Epithelial cell of esophagus (primary cell): ENCODE data around the gene TRUB2.
"Not testable (repeated sequence)": the region's sequence is repeated elsewhere in the genome, so short reads cannot be mapped to it uniquely, and the experiment has no call there.

ENCODE experiments used
- DNase-seq: peaks from one replicate; pipeline ENCODE4 v3.0.0; 2010; ENCODE audit warnings: low read depth
- H3K4me3 ChIP-seq: 2 replicates; pipeline ENCODE4 v1.5.1; 2011; ENCODE audit warnings: mild to moderate bottlenecking, low read length, control low read depth
- TF ChIP-seq, protein P1 (sequence below): IDR thresholded peaks from 2 replicates; pipeline ENCODE4 v1.5.1; 2011; ENCODE audit warnings: low read depth, mild to moderate bottlenecking, low read length, control low read depth, inconsistent platforms; ENCODE audit not compliant: insufficient read depth; ENCODE audit errors: missing control alignments

TRUB2 gene

DNA sequence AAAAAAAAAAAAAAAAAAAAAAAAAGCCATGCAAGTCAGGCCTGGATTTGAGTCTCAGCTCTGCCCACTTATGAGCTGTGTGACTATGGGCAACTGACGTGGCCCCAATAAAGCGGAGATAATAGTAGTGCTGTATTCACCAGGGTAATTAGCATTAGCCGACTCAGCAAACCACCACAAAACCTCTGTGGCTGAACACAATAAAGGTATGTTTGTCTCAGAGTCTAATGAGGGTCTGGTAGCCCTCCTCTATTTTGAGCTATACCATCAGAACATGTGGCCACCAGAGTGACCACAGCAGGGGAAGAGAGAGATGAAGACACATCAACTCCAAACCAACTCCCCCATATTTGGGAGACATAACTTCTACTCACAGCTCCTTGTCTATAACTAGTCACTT lies 30.2 kb downstream of the TRUB2 start:
- no peak overlapping the region for H3K4me3 ChIP-seq
- no peak for DNase-seq
- TF ChIP-seq, protein P1, sequence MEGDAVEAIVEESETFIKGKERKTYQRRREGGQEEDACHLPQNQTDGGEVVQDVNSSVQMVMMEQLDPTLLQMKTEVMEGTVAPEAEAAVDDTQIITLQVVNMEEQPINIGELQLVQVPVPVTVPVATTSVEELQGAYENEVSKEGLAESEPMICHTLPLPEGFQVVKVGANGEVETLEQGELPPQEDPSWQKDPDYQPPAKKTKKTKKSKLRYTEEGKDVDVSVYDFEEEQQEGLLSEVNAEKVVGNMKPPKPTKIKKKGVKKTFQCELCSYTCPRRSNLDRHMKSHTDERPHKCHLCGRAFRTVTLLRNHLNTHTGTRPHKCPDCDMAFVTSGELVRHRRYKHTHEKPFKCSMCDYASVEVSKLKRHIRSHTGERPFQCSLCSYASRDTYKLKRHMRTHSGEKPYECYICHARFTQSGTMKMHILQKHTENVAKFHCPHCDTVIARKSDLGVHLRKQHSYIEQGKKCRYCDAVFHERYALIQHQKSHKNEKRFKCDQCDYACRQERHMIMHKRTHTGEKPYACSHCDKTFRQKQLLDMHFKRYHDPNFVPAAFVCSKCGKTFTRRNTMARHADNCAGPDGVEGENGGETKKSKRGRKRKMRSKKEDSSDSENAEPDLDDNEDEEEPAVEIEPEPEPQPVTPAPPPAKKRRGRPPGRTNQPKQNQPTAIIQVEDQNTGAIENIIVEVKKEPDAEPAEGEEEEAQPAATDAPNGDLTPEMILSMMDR: no peak

DNA sequence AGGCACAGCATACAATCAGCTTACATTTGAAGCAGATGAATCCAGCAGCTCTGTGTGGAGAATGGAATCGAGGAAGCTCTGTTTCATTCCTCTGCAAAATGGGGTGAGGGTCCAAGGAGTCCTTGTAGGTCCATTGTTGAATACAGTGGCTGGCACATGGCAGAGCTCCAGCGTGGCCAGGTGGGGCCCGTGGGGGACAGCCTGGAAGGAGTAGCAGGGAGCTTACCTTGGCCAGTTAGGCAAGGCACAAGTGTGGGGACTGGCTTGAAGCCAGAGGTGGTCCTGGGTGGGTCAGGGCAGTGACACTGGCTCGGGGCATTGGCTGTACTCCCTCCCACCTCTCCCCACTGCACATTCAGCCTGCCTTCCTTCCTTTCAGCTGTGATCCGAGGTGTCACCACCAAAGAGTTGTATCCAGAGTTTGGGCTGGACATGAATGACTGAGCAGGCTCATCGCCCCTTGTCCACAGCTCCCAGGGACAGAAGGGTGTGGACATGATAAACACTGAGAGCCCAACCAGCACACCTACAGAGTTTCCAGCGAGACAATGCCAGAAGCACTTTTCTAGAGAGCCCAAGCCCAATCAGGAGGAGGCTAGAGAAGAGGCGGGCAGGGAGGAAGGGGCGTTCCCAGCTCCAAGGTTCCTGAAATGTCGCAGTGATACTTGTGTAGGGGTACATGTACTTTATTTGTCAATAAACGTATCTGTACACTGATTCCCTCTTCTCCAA lies 33.8 kb downstream of the TRUB2 start:
- TF ChIP-seq, protein P1: no peak
- DNase-seq: no peak
- no peak overlapping the region for H3K4me3 ChIP-seq

DNA sequence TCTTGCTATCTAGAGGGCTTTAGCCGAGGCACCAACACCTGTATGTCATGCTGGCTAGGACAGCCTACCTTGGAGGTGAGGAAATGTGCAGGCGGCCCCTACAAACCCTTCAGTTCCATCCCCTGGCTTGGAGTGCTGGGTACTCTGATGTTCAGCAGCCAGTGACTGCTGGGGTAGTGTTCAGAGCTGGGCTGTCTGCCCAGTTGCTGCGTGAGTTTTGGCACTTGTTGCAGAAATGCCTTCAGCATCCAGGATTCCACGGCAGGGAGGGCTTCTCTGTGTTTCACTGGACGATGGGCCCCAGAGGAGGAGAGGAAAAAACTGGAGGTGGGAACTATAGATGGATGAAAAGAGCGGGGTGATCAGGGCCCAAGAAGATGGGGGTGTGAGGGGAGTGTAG lies 35.8 kb downstream of the TRUB2 start:
- no peak for DNase-seq
- no peak overlapping the region for H3K4me3 ChIP-seq
- TF ChIP-seq, protein P1: no peak

DNA sequence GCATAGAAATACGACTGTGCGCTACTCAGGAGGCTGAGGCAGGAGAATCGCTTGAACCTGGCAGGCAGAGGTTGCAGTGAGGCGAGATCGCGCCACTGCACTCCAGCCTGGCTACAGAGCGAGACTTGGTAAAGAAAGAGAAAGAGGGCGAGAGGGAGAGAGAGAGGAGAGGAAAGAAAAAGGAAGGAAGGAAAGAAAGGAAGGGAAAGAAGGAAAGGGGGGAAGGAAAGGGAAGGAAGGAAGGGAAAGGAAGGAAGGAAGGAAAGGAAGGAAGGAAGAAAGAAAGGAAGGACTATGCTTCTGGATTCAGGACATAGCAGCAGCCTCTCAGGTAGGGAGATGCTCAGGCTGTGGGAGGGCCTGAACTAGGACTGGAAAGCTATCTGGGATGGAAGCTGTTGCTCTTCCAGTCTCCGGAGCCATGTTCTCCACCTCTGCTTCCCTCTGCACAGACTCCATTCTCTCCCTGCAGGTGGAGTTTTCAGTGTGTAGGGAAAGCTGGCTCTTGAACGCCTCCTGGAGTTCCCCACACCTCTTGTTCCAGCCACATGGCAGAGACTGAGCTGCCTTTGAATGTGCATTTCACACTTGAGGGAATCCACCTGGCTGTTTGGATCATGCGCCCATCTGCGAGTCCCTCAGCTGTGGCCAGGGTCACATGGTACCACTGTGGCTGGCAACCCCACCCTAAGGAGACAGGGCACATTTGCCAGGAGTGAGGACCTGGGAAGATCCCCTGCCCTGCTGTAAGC lies 37.0 kb downstream of the TRUB2 start:
- DNase-seq: no peak
- TF ChIP-seq, protein P1: no peak
- no peak overlapping the region for H3K4me3 ChIP-seq

DNA sequence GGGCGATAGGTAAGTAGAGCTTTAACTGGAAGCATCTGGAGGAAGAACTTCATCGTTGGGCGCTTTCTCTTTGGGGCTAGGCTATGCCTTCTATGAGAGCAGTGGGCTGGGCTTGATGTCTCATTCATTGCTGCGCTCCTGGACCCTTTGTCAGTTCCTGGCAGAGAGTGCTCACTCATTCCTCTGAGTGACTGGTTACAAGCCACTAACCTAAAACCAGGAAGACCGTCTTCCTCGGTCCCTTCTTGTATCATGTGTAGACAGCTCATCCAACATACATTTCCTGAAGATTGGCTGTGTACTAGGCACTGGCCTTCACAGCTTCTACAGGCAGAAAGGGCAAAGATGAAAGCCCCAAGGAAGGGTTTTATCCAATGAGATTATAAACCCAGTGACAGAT lies 39.7 kb downstream of the TRUB2 start:
- no peak overlapping the region for H3K4me3 ChIP-seq
- TF ChIP-seq, protein P1: no peak
- peak; percentile 54 for DNase-seq

DNA sequence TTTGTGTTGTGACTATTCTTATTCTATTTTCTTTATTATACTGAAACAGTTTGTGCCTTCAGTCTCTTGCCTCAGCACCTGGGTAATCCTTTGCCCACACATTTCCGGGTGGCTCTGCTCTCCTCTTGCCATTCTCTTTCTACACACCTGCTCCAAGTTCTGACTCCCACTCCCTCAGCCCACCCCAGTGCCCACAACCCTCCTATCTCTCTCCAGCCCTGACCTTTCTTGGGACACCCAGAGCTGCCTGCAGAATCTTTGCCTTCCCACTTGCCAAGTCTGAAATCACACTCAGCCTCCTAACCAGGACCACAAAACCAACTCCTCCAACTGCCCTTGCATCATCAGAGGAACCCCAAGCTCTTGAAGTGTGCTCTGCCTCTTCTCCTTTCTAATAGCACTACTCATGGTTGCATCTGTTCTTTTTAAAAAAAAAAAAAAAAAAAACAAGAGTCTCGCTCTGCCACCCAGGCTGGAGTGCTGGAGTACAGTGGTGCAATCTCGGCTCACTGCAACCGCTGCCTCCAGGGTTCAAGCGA lies 42.1 kb downstream of the TRUB2 start:
- TF ChIP-seq, protein P1: no peak
- DNase-seq: no peak
- H3K4me3 ChIP-seq: no peak overlapping the region

DNA sequence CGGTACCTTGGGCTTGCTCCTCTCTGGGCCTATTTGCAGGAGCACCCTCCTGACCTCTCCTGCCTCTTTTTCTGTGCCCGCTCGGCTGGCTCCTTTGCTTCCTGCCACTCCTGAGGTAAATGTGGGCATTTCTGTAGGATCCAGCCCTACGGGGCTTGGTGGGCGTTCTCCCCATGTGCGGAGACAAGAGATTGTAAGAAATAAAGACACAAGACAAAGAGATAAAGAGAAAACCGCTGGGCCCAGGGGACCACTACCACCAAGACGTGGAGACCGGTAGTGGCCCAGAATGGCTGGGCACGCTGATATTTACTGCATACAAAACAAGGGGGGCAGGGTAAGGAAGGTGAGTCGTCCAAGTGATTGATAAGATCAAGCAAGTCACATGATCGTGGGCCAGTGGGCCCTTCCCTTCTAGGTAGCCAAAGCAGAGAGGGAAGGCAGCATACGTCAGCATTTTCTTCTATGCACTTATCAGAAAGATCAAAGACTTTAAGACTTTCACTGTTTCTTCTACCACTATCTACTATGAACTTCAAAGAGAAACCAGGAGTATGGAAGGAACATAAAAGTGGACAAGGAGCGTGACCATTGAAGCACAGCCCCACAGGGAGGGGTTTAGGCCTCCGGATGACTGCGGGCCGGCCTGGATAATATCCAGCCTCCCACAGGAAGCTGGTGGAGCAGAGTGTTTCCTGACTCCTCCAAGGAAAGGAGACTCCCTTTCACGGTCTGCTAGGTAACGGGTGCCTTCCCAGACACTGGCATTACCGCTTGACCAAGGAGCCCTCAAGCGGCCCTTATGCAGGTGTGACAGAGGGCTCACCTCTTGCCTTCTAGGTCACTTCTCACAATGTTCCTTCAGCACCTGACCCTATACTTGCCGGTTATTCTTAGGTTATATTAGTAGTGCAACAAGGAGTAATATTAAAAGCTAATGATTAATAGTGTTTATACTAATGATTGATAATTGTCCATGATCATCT lies 42.9 kb downstream of the TRUB2 start:
- not testable (repeated sequence) for H3K4me3 ChIP-seq, DNase-seq
